Measurements from ENCODE around the gene SMIM13.

- TF ChIP-seq, protein P1, sequence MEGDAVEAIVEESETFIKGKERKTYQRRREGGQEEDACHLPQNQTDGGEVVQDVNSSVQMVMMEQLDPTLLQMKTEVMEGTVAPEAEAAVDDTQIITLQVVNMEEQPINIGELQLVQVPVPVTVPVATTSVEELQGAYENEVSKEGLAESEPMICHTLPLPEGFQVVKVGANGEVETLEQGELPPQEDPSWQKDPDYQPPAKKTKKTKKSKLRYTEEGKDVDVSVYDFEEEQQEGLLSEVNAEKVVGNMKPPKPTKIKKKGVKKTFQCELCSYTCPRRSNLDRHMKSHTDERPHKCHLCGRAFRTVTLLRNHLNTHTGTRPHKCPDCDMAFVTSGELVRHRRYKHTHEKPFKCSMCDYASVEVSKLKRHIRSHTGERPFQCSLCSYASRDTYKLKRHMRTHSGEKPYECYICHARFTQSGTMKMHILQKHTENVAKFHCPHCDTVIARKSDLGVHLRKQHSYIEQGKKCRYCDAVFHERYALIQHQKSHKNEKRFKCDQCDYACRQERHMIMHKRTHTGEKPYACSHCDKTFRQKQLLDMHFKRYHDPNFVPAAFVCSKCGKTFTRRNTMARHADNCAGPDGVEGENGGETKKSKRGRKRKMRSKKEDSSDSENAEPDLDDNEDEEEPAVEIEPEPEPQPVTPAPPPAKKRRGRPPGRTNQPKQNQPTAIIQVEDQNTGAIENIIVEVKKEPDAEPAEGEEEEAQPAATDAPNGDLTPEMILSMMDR (IDR thresholded peaks at IDR 0.05) = no peak
- no peak for TF ChIP-seq POLR2A (IDR thresholded peaks at IDR 0.05)
Measured at GRCh38 chr6:11146117-11146826, 52.6 kb downstream of the SMIM13 start.

Data from heart left ventricle (tissue), 13 donors.